ENCODE results near the gene AQP5. TPM values are rescaled to one million over a fixed set of nuclear protein-coding genes. Genes with fewer than 3 reads are reported as not detected.

The AQP5 gene
- total RNA-seq, 2 experiments from 2014 or later, result not detected

DNA sequence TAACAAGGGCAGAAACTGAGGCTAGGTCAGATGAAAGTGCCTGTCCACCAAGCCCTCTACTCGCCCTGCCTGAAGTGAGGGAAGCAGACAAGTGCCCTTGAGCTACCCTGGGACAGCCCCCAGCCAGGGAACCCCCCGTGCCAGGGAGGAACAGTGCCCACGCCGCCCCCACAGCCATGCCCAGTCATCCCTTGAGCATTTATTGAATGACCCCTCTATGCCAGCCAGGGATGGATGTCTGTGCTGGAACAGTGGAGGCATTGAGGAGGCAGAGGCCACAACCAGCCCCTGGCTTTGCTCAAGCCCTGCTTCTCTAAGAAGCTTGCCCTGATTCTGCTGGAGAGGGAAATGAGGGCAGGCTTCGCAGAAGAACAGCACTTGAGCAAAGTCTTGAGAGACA is 7.4 kb downstream of the AQP5 start:
- ChIA-PET POLR2A (no interaction called here), CTCF (interaction anchor here (0.8 to 6.7 kb wide), 14 partner anchors 10 to 179 kb away, joined by 3 to 117 read pairs (median 6); no protein-coding TSS in a partner anchor)
- DNase-seq (no peak), ATAC-seq (no peak)
- Mint-ChIP-seq H3K27ac (no peak overlapping the region), H3K27me3 (ENCODE audit: low read depth) (peaks cover 18% of the 10 kb centered on the region), H3K36me3 (ENCODE audit: low read depth) (no peaks in the 10 kb centered on the region), H3K4me1 (ENCODE audit: low read depth) (peaks cover 5% of the 10 kb centered on the region), H3K9me3 (ENCODE audit: insufficient read depth) (no peaks in the 10 kb centered on the region), H3K4me3 (no peak overlapping the region)

DNA sequence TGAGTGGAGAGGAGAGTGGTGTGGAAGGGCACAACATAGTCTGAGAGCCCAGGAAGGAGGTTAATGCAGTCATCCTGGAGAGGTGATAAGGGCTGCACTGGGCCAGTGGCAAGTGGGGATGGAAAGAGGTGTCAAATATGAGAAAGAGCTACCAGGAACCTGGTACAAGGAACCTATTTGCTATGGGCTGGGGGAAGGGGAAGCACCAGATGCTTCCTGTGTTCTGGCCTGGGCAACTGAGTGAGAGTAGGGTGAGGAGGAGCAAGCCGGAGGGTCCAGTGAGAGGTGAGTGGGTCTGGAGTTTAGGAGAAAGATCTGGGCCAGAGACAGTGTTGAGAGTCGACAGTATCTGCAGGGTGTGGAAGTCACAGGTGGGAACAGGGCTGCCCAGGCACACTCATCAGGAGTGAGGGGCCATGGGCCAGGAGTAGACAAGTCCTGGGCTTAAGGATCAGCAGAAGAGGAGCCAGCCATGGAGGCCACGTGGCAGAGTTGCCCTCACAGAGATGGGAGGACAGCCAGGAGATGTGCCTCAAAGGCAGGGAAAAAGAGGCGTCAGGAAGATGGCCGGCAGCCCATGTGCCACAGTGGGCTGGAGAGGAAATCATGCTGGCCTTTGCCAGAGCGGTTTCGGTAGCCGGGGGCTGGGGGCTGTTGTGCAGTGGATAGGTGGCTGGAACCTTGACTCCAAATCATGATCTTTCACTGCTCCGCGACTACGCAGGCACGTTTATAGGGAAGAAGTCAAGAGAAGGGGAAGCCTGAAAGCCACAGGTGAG is 8.2 kb downstream of the AQP5 start:
- Mint-ChIP-seq H3K9me3 (ENCODE audit: insufficient read depth) (no peaks in the 10 kb centered on the region), H3K27me3 (ENCODE audit: low read depth) (peaks cover 11% of the 10 kb centered on the region), H3K27ac (no peak overlapping the region), H3K36me3 (ENCODE audit: low read depth) (no peaks in the 10 kb centered on the region), H3K4me1 (ENCODE audit: low read depth) (peaks cover 5% of the 10 kb centered on the region), H3K4me3 (no peak overlapping the region)
- ATAC-seq, result no peak
- ChIA-PET POLR2A (no interaction called here), CTCF (interaction anchor here (1.1 to 6.7 kb wide), 8 partner anchors 11 to 178 kb away, joined by 3 to 117 read pairs (median 6); no protein-coding TSS in a partner anchor)
- no peak for DNase-seq

- ATAC-seq (no peak), DNase-seq (no peak)
- Mint-ChIP-seq H3K27ac (no peak overlapping the region), H3K4me1 (ENCODE audit: low read depth) (peaks cover 5% of the 10 kb centered on the region), H3K4me3 (no peak overlapping the region), H3K9me3 (ENCODE audit: insufficient read depth) (no peaks in the 10 kb centered on the region), H3K27me3 (ENCODE audit: low read depth) (peaks cover 9% of the 10 kb centered on the region), H3K36me3 (ENCODE audit: low read depth) (no peaks in the 10 kb centered on the region)
- ChIA-PET POLR2A (no interaction called here), CTCF (interaction anchor here (1.9 to 6.7 kb wide), 4 partner anchors 10 to 68 kb away, joined by 5 to 117 read pairs (median 57); no protein-coding TSS in a partner anchor)
Measured at GRCh38 chr12:49970658-49971057, 9.0 kb downstream of the AQP5 start.

DNA sequence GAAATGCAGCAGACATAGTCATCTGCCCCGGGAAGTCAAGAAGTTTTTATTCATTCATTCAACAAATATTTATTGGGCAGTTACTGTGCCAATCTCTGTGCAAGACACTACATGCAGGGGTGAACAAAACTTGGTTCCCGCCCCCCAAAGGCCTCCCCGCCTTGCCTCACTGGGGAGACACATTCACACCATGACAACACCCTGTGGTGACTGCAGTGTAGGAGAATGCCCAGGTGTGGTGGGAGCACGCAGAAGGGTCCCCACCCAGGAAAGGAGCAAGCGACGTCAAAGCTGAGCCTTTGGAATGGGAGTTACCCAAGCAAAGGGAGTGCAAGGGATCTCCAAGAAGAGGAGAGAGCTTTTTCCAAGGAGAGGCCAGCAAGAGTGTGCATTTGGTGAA is 9.5 kb downstream of the AQP5 start:
- ATAC-seq, result no peak
- Mint-ChIP-seq H3K4me1 (ENCODE audit: low read depth) (peaks cover 5% of the 10 kb centered on the region), H3K4me3 (no peak overlapping the region), H3K27me3 (ENCODE audit: low read depth) (peaks cover 7% of the 10 kb centered on the region), H3K36me3 (ENCODE audit: low read depth) (no peaks in the 10 kb centered on the region), H3K27ac (no peak overlapping the region), H3K9me3 (ENCODE audit: insufficient read depth) (no peaks in the 10 kb centered on the region)
- DNase-seq, result no peak
- POLR2A ChIA-PET, result no interaction called here
- CTCF ChIA-PET, result interaction anchor here (2.8 kb wide), 1 partner anchor 25 kb away, joined by 11 read pairs; no protein-coding TSS in a partner anchor

- no peaks in the 10 kb centered on the region for H3K36me3 Mint-ChIP-seq (ENCODE audit: low read depth)
- H3K4me1 Mint-ChIP-seq (ENCODE audit: low read depth), result peaks cover 2% of the 10 kb centered on the region
- POLR2A ChIA-PET, result no interaction called here
- DNase-seq (no peak), ATAC-seq (no peak)
- no peak overlapping the region for H3K27ac Mint-ChIP-seq
- no peak overlapping the region for H3K4me3 Mint-ChIP-seq
- no peaks in the 10 kb centered on the region for H3K9me3 Mint-ChIP-seq (ENCODE audit: insufficient read depth)
- H3K27me3 Mint-ChIP-seq (ENCODE audit: low read depth), result peaks cover 6% of the 10 kb centered on the region
- CTCF ChIA-PET, result interaction anchor here (0.9 to 2.8 kb wide), 2 partner anchors 26 to 29 kb away, joined by 3 to 11 read pairs; no protein-coding TSS in a partner anchor
Measured at GRCh38 chr12:49972129-49972528, 10.5 kb downstream of the AQP5 start.

DNA sequence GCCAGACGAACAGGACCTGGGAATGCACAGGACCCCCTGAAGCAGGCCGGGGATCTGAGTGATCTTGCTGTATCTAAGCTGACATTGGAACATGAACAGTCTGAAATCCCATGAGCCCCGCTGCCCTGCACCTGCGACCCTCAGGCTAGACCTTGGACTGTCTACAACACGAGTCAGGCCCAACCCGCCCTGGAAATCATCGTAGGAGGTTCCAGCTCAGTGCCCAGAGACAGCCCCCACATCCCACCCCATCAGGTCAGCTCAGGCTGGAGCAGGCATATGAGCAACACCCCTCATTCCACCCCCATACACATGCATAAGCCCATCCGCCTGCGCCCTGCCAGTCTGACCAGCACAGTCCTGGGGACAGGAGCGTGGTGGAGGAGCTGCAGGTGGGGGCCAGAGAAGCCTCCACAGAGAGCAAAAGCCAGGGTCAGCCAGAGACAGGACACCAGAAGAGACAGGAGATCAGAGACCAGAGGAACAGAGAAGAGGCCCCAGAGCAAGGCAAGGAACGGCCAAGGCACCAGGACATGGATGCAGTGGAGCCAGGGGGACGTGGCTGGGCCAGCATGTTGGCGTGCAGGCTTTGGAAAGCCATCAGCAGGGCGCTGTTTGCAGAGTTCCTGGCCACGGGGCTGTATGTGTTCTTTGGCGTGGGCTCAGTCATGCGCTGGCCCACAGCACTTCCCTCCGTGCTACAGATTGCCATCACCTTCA is 11.1 kb downstream of the AQP5 start, which contains the start of gene AQP6:
Gene AQP6 (plus strand): TSS at position 307 of the 720 bp plus-strand sequence. CDS start 227 bp downstream, at position 534.
- Mint-ChIP-seq H3K9me3 (ENCODE audit: insufficient read depth) (no peaks in the 10 kb centered on the region), H3K27me3 (ENCODE audit: low read depth) (peaks cover 6% of the 10 kb centered on the region), H3K4me1 (ENCODE audit: low read depth) (no peaks in the 10 kb centered on the region), H3K27ac (no peak within 1 kb of the TSS), H3K36me3 (ENCODE audit: low read depth) (no peaks in the 10 kb centered on the region), H3K4me3 (no peak within 1 kb of the TSS)
- ChIA-PET CTCF (interaction anchor here (0.9 to 2.8 kb wide), 2 partner anchors 27 to 29 kb away, joined by 3 to 11 read pairs; no protein-coding TSS in a partner anchor), POLR2A (no interaction called here)
- ATAC-seq (no peak), DNase-seq (no peak)

DNA sequence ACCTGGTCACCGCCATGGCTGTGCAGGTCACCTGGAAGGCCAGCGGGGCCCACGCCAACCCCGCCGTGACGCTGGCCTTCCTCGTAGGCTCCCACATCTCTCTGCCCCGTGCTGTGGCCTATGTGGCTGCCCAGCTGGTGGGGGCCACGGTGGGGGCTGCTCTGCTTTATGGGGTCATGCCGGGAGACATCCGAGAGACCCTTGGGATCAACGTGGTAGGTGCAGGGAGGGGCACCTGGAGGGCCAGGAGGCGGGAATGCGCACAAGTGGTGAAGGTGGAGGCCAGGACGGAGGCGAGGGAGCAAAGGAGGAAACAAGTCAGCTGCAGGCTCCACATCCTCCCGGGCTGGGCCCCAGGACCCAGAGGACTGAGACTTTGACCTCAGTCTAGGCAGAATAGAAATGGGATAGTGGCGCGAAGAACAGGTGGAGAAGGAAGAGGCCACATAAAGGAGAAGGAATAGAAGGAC is 11.7 kb downstream of the AQP5 start:
- POLR2A ChIA-PET, result no interaction called here
- no peaks in the 10 kb centered on the region for H3K9me3 Mint-ChIP-seq (ENCODE audit: insufficient read depth)
- CTCF ChIA-PET, result interaction anchor here (2.8 kb wide), 1 partner anchor 28 kb away, joined by 11 read pairs; no protein-coding TSS in a partner anchor

GRCh38 chr12:49974231-49974675 is 12.6 kb downstream of the AQP5 start:
- no peaks in the 10 kb centered on the region for H3K4me1 Mint-ChIP-seq (ENCODE audit: low read depth)
- ChIA-PET CTCF (no interaction called here), POLR2A (no interaction called here)
- H3K9me3 Mint-ChIP-seq (ENCODE audit: insufficient read depth), result no peaks in the 10 kb centered on the region
- H3K27me3 Mint-ChIP-seq (ENCODE audit: low read depth), result no peaks in the 10 kb centered on the region
- no peaks in the 10 kb centered on the region for H3K36me3 Mint-ChIP-seq (ENCODE audit: low read depth)
- DNase-seq, result no peak
- ATAC-seq, result no peak
- H3K27ac Mint-ChIP-seq, result no peak overlapping the region
- H3K4me3 Mint-ChIP-seq, result no peak overlapping the region

More for the DNA sequence above, 11.7 kb downstream of the AQP5 start:
- ATAC-seq (no peak), DNase-seq (no peak)
- Mint-ChIP-seq H3K4me3 (no peak overlapping the region), H3K27ac (no peak overlapping the region), H3K4me1 (ENCODE audit: low read depth) (no peaks in the 10 kb centered on the region), H3K36me3 (ENCODE audit: low read depth) (no peaks in the 10 kb centered on the region), H3K27me3 (ENCODE audit: low read depth) (peaks cover 3% of the 10 kb centered on the region)

- no peak for ATAC-seq
- H3K4me3 Mint-ChIP-seq, result no peak overlapping the region
- POLR2A ChIA-PET, result no interaction called here
- H3K36me3 Mint-ChIP-seq (ENCODE audit: low read depth), result no peaks in the 10 kb centered on the region
- CTCF ChIA-PET, result no interaction called here
- H3K4me1 Mint-ChIP-seq (ENCODE audit: low read depth), result no peaks in the 10 kb centered on the region
- no peaks in the 10 kb centered on the region for H3K9me3 Mint-ChIP-seq (ENCODE audit: insufficient read depth)
- H3K27me3 Mint-ChIP-seq (ENCODE audit: low read depth), result no peaks in the 10 kb centered on the region
- H3K27ac Mint-ChIP-seq, result no peak overlapping the region
- no peak for DNase-seq
Measured at GRCh38 chr12:49974677-49975317, 13.1 kb downstream of the AQP5 start.

- H3K36me3 Mint-ChIP-seq (ENCODE audit: low read depth), result no peaks in the 10 kb centered on the region
- CTCF ChIA-PET, result interaction anchor here (0.9 to 1.4 kb wide), 2 partner anchors 8 to 64 kb away, joined by 4 to 5 read pairs; no protein-coding TSS in a partner anchor
- POLR2A ChIA-PET, result no interaction called here
Measured at GRCh38 chr12:49975318-49975761, 13.7 kb downstream of the AQP5 start.

GRCh38 chr12:49976557-49976956 is 14.9 kb downstream of the AQP5 start:
- DNase-seq (no peak), ATAC-seq (no peak)
- ChIA-PET POLR2A (no interaction called here), CTCF (interaction anchor here (1.4 to 8.3 kb wide), 2 partner anchors 9 to 63 kb away, joined by 5 to 117 read pairs; no protein-coding TSS in a partner anchor)
- H3K36me3 Mint-ChIP-seq (ENCODE audit: low read depth), result no peaks in the 10 kb centered on the region
- H3K9me3 Mint-ChIP-seq (ENCODE audit: insufficient read depth), result no peaks in the 10 kb centered on the region
- no peaks in the 10 kb centered on the region for H3K27me3 Mint-ChIP-seq (ENCODE audit: low read depth)
- H3K27ac Mint-ChIP-seq, result no peak overlapping the region
- H3K4me1 Mint-ChIP-seq (ENCODE audit: low read depth), result no peaks in the 10 kb centered on the region
- no peak overlapping the region for H3K4me3 Mint-ChIP-seq

More at GRCh38 chr12:49975318-49975761, 13.7 kb downstream of the AQP5 start:
- Mint-ChIP-seq H3K4me3 (no peak overlapping the region), H3K27ac (no peak overlapping the region), H3K27me3 (ENCODE audit: low read depth) (no peaks in the 10 kb centered on the region), H3K9me3 (ENCODE audit: insufficient read depth) (no peaks in the 10 kb centered on the region), H3K4me1 (ENCODE audit: low read depth) (no peaks in the 10 kb centered on the region)
- no peak for DNase-seq
- no peak for ATAC-seq

Data from activated CD8-positive, alpha-beta T cell treated with anti-CD3 and anti-CD28 coated beads, Interleukin-2, amount 10 ng/mL, durations not matched to agents 7 days and 5 days (primary cell).